Vagina (tissue), 2 donors: ENCODE results near the gene PON1.

Experiments
- POLR2A ChIP-seq, 2 donors: fragments of 450-650 bp; IDR thresholded peaks; one replicate each; pipeline ENCODE4 v1.6.1; 2017; ENCODE audit warnings: antibody characterized with exemption in 2 of 2, mild to moderate bottlenecking in 2 of 2, moderate library complexity in 2 of 2
- POLR2AphosphoS5 ChIP-seq, 2 donors: sonication (generic); formaldehyde crosslinking; IDR thresholded peaks; one replicate each; pipeline ENCODE4 v1.9.0; 2017; ENCODE audit warnings: antibody characterized with exemption in 2 of 2, mild to moderate bottlenecking in 2 of 2, low read depth in 1 of 2; ENCODE audit not compliant: insufficient read depth in 1 of 2
- TF ChIP-seq, protein P1 (sequence below), 3 experiments: fragments of 450-650 bp in 2 of 3; fragments of 200-600 bp in 1 of 3; sonication (generic) in 1 of 3; IDR thresholded peaks; one replicate each; pipeline ENCODE4 v1.5.1; 2017 to 2019; ENCODE audit warnings: antibody characterized with exemption in 3 of 3, mild to moderate bottlenecking in 2 of 3, moderate library complexity in 2 of 3

DNA sequence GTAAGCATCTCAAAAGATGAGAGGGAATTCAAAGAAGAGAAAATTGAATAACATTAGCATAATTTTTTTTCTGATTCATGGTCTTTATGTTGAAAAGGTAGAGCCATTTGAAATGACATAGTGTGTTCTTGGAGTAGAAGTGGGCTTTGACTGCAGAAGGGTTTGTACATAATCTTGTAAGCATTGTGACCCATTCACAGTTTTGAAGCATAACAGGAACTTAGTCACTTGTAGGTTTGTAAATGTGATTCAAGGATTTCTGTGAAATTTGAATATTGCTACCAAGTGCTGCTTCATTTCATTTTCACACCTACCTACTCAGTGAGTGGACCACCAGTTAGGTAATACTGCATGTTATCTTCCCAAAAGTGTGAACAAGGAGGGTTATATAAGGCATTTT lies 68.6 kb downstream of the PON1 start:
- TF ChIP-seq, protein P1, sequence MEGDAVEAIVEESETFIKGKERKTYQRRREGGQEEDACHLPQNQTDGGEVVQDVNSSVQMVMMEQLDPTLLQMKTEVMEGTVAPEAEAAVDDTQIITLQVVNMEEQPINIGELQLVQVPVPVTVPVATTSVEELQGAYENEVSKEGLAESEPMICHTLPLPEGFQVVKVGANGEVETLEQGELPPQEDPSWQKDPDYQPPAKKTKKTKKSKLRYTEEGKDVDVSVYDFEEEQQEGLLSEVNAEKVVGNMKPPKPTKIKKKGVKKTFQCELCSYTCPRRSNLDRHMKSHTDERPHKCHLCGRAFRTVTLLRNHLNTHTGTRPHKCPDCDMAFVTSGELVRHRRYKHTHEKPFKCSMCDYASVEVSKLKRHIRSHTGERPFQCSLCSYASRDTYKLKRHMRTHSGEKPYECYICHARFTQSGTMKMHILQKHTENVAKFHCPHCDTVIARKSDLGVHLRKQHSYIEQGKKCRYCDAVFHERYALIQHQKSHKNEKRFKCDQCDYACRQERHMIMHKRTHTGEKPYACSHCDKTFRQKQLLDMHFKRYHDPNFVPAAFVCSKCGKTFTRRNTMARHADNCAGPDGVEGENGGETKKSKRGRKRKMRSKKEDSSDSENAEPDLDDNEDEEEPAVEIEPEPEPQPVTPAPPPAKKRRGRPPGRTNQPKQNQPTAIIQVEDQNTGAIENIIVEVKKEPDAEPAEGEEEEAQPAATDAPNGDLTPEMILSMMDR (IDR thresholded peaks at IDR 0.05), result no peak
- TF ChIP-seq POLR2AphosphoS5 (IDR thresholded peaks at IDR 0.05; ENCODE audit: insufficient read depth in 1 of 2, low read depth in 1 of 2), result no peak
- TF ChIP-seq POLR2A (IDR thresholded peaks at IDR 0.05), result no peak
